Activated naive CD8-positive, alpha-beta T cell (primary cell): ENCODE data around the gene ARX.
A peak's percentile ranks its signal among the peaks of the same experiment; 100 is the strongest.

ENCODE experiments used
- H3K27ac Mint-ChIP-seq: one replicate; pipeline ENCODE4 v1.8.0; 2021; ENCODE audit warnings: mixed read lengths
- H3K27me3 Mint-ChIP-seq: one replicate; pipeline ENCODE4 v1.8.0; 2021; ENCODE audit warnings: mixed read lengths
- H3K36me3 Mint-ChIP-seq: one replicate; pipeline ENCODE4 v1.8.0; 2021; ENCODE audit warnings: mixed read lengths
- H3K4me1 Mint-ChIP-seq: one replicate; pipeline ENCODE4 v1.8.0; 2021; ENCODE audit warnings: low read depth, mixed read lengths
- H3K4me3 Mint-ChIP-seq: one replicate; pipeline ENCODE4 v1.8.0; 2021; ENCODE audit warnings: mild to moderate bottlenecking, mixed read lengths
- H3K9me3 Mint-ChIP-seq: one replicate; pipeline ENCODE4 v1.8.0; 2021; ENCODE audit warnings: low read depth, mixed read lengths

Gene ARX

DNA sequence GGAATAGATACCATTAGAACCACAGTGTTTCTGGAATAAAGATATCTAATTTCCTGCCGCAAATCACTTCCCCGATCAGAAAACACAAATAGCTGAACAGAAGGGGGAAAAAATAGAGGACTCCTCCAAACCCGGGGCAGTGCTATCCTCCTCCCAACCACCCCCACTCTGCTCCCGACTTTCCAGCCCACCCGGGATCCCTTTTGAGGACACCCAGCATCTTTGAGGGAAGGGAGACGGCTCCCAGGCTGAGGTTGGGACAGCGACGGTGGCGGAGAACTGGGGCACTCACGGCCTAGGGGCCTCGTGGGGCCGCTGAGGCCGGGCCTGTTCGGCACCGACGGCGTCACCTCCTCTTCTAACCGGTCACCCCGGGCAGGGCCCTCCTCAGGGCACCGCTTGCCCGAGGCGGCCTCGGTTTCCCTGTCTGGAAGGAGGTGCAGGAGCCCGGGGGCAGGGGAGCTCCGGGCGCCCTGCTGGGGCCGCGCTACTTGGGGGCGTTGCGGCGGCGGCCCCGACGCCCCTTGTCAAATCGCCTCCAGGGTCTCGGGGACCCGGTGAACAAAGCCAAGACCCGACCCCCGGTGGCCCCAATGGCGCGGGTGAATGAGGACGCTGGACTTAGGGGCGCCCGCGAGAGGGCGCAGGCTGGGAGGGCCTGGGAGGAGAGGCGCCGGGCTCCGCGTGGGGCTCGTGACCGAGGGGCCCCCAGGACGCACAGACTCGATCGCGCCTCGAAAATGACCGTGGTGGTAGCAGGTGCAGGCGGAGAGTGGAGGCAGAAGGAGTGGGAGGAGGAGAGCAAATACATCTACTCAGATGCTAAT lies 6.9 kb upstream of the ARX start:
- no peaks in the 10 kb centered on the region for H3K36me3 Mint-ChIP-seq
- H3K27ac Mint-ChIP-seq, result no peak overlapping the region
- no peaks in the 10 kb centered on the region for H3K9me3 Mint-ChIP-seq
- peaks cover 25% of the 10 kb centered on the region for H3K27me3 Mint-ChIP-seq
- no peak overlapping the region for H3K4me3 Mint-ChIP-seq
- H3K4me1 Mint-ChIP-seq, result peaks cover 21% of the 10 kb centered on the region

DNA sequence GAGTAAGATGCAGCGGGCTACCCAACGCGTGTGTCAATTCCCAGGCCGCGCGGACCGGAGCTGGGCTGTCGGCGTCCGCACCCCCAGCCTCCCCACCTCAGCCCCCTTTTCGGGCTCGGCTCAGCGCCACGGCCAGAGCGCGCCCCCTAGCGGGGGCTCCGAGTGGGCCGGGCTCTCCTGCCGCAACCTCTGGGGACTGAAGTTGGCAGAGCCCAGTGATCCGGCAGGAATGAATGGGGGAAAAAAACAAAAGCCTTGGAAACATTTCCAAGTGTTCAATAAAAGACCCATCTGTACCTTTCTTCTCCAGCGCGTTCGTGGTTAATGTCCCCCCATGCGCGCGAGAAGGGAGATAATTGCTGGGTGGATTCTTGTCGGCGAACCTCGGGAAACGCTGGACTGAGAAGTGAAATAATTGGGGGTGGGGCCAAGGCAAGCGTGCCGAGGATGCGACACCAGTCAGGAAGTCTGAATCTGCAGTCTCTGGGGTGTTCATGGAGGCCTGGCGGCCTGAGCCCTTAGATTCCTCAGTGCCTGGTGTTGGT lies 5.2 kb upstream of the ARX start:
- Mint-ChIP-seq H3K4me3 (peak overlapping the region; percentile 49), H3K27ac (no peak overlapping the region), H3K4me1 (peaks cover 31% of the 10 kb centered on the region), H3K36me3 (no peaks in the 10 kb centered on the region), H3K9me3 (no peaks in the 10 kb centered on the region), H3K27me3 (peaks cover 26% of the 10 kb centered on the region)

DNA sequence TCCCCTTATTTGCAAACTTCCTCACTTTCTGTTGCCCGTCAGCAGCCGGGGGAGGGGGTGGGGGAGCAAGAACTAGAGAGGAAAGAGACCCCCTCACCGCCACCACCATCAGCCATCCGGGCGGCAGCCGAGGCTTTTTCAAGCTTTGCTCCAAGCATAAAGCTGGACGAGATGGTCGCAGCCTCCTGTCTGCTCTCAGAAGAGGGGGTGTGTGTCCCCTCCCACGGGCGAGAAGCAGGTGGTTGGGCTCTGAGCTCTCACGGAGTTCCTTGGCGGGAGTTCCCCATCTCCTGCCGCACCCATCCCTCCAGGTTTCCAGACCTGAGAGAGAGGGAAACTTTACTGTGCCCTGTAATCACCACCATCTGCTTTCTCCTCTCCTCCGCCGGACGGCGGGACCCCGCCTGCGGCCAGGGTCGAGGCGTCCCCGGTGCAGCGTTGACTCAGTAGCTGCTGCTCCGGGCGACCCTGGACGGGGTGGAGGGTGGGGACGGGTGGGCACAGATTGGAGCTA lies 4.7 kb upstream of the ARX start:
- Mint-ChIP-seq H3K27ac (no peak overlapping the region), H3K4me3 (peak overlapping the region; percentile 51), H3K27me3 (peaks cover 26% of the 10 kb centered on the region), H3K4me1 (peaks cover 31% of the 10 kb centered on the region), H3K9me3 (no peaks in the 10 kb centered on the region), H3K36me3 (no peaks in the 10 kb centered on the region)

DNA sequence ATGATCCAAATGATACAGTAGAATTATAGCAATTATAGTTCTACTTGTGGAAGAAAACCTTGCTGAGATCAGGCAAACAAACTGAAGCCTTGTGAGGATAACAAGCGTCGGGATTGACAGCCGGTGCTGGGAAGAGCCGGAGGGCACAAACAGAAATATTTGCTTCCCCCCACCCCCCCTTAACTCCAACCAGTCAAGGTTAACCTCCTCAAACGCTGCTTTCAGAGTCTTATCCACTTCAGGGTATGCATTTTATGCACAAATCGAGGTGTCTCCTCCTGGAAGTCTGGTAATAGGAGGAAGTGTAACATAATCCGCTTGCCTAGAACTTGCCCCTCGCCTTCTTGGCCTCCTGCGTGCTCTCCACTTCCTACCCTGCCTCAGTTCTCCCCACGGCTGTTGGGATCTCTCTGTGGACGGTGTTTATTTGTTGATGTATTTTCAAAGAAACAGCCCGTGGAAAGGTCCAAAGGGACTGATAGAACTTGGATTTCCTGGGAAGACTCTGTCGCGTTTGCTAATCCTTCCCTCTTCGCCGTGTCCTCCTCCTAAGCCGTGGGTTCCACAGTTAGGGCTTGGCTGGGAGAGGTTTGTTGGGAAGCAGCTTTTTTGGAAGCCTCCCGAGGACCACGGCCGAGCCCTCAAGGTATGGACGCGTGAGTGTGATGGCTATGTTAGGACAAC lies 4.1 kb upstream of the ARX start:
- Mint-ChIP-seq H3K4me3 (peak overlapping the region; percentile 51), H3K27ac (no peak overlapping the region), H3K4me1 (peaks cover 33% of the 10 kb centered on the region), H3K27me3 (peaks cover 26% of the 10 kb centered on the region), H3K9me3 (no peaks in the 10 kb centered on the region), H3K36me3 (no peaks in the 10 kb centered on the region)

DNA sequence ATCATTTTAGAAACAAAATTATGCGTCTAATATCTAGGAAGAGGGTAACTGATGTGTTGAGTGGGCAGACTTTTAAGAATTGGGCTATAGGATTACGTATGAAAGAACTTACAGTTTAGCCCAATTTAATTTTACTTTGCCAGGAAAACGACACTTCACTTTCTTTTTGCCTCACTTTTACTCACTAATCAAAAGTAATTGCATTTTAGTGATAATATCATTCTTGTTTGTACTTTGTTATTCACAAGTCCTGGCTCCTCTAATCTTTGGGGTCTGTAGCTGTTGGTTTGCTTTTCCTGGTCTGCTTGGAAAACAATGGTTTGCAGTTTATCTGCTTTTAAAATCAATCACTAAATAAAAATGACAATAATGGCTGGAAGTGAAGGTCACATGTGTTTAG lies 2.9 kb upstream of the ARX start:
- H3K4me1 Mint-ChIP-seq, result peaks cover 35% of the 10 kb centered on the region
- no peaks in the 10 kb centered on the region for H3K36me3 Mint-ChIP-seq
- no peak overlapping the region for H3K27ac Mint-ChIP-seq
- H3K4me3 Mint-ChIP-seq, result peak overlapping the region; percentile 10
- H3K9me3 Mint-ChIP-seq, result no peaks in the 10 kb centered on the region
- peaks cover 19% of the 10 kb centered on the region for H3K27me3 Mint-ChIP-seq

DNA sequence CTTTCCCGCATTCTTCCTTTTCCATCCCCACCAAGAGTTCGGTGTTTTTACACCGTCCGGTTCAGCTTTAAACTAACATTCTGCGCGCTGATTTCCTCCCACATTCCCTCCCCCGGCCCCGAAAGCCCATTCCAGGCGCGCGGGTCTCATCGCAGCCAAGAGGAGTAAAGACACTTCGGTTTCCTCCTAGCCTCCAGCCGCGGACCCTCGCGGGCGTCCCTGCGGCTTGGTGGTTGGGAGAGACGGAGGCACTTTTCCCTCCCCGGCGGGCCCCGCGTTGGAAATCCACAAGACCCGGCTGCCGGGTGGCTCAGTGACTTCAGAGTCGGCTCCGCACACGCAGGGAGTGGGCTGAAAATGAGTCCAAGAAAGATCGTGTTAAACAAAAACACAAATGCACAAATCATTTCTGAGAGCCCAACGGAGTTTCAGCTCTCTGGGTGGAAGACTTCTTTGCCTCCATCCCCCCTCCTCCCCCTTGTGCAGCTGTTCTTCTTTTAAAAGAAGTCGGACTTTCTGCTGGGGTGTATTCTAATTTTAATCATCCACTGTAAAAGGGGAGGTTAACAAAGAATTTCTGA lies 2.0 kb upstream of the ARX start:
- peaks cover 16% of the 10 kb centered on the region for H3K27me3 Mint-ChIP-seq
- no peak overlapping the region for H3K27ac Mint-ChIP-seq
- H3K4me1 Mint-ChIP-seq, result peaks cover 32% of the 10 kb centered on the region
- peak overlapping the region; percentile 23 for H3K4me3 Mint-ChIP-seq
- H3K36me3 Mint-ChIP-seq, result no peaks in the 10 kb centered on the region
- no peaks in the 10 kb centered on the region for H3K9me3 Mint-ChIP-seq

DNA sequence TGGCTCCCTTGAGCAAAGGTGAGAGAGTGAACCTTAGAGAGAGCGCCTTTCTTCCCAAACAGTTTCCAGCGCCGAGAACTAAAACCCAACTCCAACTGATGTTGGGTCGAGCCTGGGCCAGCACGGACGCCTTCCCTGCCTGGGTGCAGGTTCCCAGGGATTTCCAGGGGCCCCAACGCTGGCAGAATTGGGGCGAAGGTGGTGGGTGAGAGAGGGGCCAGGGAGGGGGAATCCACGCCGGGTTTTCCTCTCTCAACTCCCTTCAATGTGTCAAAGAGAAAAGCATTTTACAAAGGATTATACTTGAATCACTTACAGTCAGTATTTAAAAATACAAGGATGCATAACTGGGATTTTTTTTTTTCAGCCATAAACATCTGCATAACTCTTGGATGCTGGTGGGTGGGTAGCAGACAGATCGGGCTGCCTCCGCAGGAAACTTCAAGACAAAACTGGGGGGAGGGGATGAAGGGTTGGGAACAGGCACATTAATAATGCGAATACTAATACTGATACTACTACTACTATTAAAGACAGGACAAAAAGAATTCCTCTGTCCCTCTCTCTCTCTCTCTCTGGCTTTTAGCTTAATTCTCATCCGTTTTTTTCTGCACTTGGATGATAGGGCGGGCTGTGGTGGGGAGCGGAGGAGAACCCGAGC lies 1.3 kb upstream of the ARX start:
- H3K27me3 Mint-ChIP-seq, result peaks cover 14% of the 10 kb centered on the region
- peaks cover 31% of the 10 kb centered on the region for H3K4me1 Mint-ChIP-seq
- H3K9me3 Mint-ChIP-seq, result no peaks in the 10 kb centered on the region
- H3K4me3 Mint-ChIP-seq, result no peak overlapping the region
- H3K36me3 Mint-ChIP-seq, result no peaks in the 10 kb centered on the region
- H3K27ac Mint-ChIP-seq, result no peak overlapping the region

DNA sequence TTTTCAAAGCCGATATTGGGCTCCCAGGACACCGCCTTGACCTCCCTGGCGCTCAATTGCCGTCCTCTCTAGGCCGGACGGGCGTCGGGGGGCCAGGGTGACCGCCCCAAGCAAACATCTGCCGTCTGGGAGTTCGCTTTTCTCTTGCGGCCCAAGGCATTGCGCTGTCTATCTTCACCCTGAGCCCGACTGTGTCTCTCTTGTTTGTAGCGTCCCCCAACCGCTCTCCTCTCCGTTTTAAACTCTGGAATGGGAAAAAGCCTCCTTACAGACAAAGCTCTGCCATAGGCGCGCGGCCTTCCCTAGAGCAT lies 551 bp upstream of the ARX start:
- Mint-ChIP-seq H3K9me3 (no peaks in the 10 kb centered on the region), H3K27ac (no peak overlapping the region), H3K27me3 (peaks cover 8% of the 10 kb centered on the region), H3K4me3 (peak overlapping the region; percentile 17), H3K4me1 (peaks cover 24% of the 10 kb centered on the region), H3K36me3 (no peaks in the 10 kb centered on the region)

DNA sequence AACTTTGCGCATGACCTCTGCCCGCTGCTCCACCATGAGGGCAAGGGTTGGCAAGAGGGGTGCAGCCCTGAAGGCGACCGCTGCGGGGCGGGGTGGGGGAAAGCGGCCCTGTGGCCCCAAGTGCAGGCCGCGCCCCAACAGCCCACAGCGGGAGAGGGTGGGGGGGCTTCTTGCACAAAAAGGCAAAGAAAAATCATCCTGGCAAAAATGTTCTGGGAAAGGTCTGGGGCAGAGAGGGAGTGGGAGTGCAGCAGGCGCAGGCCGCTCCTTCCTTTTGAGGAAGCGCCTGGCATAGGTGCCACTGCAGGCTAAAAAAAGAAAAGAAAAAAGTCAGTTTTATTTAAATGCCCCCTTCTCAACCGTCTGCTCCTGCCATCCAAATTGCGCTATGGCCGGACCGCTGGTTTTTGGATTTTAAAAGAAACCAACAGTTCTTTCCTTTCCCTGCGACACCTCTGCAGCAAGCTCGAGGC lies 1.4 kb downstream of the ARX start:
- Mint-ChIP-seq H3K4me3 (peak overlapping the region; percentile 66), H3K4me1 (peaks cover 19% of the 10 kb centered on the region), H3K9me3 (no peaks in the 10 kb centered on the region), H3K36me3 (no peaks in the 10 kb centered on the region), H3K27ac (no peak overlapping the region), H3K27me3 (peaks cover 11% of the 10 kb centered on the region)

DNA sequence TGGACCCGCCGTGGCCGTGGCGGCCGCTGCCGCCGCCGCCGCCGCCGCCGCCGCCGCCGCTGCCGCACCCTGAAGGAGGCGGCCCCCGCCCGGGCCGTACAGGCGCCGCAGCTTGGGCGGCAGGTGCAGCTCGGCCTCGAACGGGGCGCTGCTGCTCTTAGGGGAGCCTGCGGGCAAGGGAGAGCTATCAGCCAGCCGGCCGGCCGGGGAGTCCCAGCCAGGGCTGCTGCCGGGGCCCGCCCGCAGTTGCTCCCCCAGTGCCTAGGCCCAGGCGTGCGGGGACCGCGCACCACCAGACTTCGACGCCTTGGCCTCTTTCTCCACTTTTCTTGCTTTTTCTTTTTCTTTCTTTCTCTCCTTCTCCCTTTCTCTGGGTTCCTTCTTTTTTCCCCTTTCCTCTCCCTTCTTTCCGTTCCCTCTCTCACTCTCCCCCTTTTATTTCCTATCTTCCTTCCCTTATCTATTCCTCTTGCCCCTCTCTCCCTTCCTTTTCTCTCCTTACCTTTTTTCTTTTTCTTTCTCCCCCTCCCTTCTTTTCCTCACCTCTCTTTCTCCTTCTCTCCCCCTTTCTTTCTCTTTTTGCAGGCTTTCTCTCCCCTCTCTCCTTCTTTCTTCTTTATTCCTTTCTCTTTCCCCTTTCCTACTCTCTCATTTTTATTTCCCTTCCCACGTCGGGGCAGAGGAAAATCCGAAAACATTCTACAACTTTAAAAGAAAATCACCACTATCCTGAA lies 2.0 kb downstream of the ARX start:
- H3K27ac Mint-ChIP-seq, result no peak overlapping the region
- H3K36me3 Mint-ChIP-seq, result no peaks in the 10 kb centered on the region
- H3K27me3 Mint-ChIP-seq, result peaks cover 10% of the 10 kb centered on the region
- H3K4me3 Mint-ChIP-seq, result peak overlapping the region; percentile 66
- H3K9me3 Mint-ChIP-seq, result no peaks in the 10 kb centered on the region
- peaks cover 17% of the 10 kb centered on the region for H3K4me1 Mint-ChIP-seq

DNA sequence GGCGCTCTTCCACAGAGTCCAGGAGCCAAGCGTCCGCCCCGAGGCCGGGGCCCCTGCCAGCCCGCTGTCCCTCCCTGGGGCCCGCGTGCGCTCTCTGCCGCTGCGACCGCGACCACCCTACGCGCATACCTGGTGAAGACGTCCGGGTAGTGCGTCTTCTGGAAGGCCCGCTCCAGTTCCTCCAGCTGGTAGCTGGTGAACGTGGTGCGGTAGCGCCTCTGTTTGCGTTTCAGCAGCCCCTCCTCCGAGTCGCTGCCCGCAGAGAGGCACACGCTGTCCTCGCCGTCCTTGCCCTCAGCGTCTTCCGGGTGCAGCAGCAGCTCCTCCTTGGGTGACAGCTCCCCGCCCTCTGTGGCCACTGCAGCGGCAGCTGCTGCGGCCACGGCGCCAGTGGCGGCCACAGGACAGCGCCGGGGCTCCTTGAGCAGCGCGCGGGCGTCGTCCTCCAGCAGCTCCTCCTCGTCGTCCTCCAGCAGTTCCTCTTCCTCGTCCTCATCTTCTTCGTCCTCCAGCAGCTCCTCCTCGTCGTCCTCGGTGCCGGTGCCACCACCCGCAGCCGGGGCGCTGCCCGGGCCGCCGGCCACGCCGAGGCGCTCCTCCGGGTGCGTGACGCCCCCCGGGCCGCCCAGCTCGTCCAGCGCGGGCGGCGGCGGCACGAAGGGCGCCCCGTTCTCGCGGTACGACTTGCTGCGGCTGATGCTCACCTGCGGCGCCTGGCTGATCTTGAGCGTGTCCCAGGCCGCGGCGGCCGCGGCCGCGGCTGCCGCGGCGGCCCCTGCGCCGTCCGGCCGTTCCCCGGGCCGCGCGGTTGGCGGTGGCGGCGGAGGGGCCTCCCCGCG lies 2.8 kb downstream of the ARX start:
- no peaks in the 10 kb centered on the region for H3K9me3 Mint-ChIP-seq
- H3K4me3 Mint-ChIP-seq, result peak overlapping the region; percentile 70
- peaks cover 17% of the 10 kb centered on the region for H3K4me1 Mint-ChIP-seq
- H3K36me3 Mint-ChIP-seq, result no peaks in the 10 kb centered on the region
- no peak overlapping the region for H3K27ac Mint-ChIP-seq
- peaks cover 10% of the 10 kb centered on the region for H3K27me3 Mint-ChIP-seq

DNA sequence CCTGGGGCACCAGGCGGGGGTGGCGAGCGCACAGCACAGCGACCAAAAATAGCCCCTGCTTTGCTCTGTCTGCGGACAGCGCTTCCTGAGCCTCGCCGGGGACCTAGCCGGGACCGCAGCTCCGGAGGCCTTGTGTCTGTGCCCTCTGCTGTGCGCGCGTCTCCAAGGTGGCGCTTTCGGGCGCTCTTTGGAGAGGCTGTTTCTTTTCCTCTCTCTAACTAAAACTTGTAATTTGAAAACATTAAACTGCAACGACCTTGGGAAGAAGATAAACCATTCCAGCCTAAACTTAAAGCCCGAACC lies 3.4 kb downstream of the ARX start:
- Mint-ChIP-seq H3K27ac (no peak overlapping the region), H3K4me1 (peaks cover 15% of the 10 kb centered on the region), H3K9me3 (no peaks in the 10 kb centered on the region), H3K4me3 (peak overlapping the region; percentile 61), H3K36me3 (no peaks in the 10 kb centered on the region), H3K27me3 (peaks cover 13% of the 10 kb centered on the region)

DNA sequence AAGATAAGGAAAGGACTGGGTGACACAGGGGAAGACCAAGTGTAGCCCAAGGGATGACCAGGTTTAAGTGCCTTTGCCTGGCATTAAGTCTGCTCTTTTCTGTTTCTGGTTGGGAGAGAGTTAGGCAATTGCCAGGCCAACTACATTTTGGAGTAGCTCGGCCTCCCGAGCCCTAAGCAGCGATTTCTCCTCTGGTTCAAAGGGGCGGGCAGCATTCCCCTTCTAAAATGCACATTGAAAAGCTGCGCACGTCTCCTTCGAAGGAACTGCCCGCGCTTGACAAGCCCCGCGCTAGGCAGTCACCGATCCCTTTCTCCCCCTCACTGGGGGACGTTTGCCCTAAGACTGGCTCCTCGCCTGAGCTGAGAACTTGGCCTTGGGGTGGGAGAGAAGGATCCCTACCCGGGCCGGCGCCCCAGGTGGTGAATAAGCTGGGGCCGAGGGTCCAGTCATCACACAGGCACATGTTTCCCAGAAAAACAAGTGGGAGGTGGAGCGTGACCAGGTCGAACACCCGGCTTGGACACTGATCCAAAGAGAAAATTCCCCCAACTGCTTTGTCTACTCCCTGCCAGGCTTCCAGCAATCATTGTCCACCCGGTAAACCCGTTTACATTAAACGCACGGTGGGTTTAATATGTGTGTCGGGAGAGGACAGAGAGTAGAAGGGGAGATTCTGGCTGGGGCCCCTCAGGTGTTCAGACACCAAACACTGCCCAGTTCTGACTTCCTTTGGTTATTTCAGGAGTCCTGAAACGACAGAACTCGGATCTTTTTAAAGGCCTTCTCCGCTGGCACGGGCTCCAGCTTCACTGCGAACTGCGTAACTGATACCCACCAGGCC lies 4.0 kb downstream of the ARX start:
- H3K9me3 Mint-ChIP-seq, result no peaks in the 10 kb centered on the region
- no peak overlapping the region for H3K27ac Mint-ChIP-seq
- peaks cover 11% of the 10 kb centered on the region for H3K4me1 Mint-ChIP-seq
- H3K4me3 Mint-ChIP-seq, result no peak overlapping the region
- H3K27me3 Mint-ChIP-seq, result peaks cover 13% of the 10 kb centered on the region
- H3K36me3 Mint-ChIP-seq, result no peaks in the 10 kb centered on the region
